ENCODE data around the gene SPECC1L. TPM values are rescaled to one million over a fixed set of nuclear protein-coding genes. Genes with fewer than 3 reads are reported as not detected.

Gene SPECC1L, protein sequence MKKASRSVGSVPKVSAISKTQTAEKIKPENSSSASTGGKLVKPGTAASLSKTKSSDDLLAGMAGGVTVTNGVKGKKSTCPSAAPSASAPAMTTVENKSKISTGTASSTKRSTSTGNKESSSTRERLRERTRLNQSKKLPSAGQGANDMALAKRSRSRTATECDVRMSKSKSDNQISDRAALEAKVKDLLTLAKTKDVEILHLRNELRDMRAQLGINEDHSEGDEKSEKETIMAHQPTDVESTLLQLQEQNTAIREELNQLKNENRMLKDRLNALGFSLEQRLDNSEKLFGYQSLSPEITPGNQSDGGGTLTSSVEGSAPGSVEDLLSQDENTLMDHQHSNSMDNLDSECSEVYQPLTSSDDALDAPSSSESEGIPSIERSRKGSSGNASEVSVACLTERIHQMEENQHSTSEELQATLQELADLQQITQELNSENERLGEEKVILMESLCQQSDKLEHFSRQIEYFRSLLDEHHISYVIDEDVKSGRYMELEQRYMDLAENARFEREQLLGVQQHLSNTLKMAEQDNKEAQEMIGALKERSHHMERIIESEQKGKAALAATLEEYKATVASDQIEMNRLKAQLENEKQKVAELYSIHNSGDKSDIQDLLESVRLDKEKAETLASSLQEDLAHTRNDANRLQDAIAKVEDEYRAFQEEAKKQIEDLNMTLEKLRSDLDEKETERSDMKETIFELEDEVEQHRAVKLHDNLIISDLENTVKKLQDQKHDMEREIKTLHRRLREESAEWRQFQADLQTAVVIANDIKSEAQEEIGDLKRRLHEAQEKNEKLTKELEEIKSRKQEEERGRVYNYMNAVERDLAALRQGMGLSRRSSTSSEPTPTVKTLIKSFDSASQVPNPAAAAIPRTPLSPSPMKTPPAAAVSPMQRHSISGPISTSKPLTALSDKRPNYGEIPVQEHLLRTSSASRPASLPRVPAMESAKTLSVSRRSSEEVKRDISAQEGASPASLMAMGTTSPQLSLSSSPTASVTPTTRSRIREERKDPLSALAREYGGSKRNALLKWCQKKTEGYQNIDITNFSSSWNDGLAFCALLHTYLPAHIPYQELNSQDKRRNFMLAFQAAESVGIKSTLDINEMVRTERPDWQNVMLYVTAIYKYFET
- total RNA-seq: 100 to 1,000 TPM in 1 of 4 donors, 10 to 100 TPM in 3; 18.2 to 114 (median 55.3) TPM

DNA sequence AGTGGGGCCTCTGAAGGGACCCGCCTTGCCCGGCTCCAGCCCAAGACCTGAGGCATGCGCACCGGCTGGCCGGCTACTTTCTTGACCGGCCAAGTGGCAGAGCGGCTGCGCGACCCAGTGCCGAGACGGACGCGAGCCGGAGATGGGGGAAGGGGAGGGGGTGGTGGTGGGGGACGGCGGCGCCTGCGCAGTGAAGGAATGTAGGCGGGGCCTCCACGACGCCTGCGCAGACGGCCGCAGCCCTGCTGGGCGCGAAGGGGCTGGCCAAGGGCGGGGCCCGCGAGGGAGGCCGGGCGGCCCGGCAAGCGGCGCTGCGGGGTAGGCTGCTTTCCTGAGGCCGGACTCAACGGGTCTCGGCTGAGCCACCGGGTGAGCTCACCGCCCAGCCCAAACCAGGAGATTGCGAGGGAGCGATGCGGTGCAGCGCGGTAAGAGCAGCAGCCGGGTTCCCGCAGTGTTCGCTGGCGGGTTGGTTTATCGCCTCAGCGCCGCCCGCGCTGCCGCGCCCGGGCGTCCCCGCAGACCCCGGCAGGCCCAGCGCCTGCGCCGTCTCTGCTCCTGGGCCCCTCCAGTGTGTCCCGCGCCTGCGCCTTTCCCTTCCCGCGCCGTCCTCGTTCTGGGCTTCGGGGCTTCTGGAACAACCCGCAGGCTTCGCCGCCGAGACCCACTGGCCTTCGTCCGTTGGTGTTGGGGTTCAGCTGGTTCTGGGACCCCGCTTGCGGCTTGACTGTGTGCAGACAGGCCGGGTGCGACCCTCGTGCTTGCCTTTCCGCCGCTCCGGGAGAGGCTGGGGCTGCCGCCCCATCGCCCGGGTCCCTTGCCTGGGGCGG is at the start of gene SPECC1L:
TSS of gene SPECC1L (plus strand) at position 276 of the 830 bp plus-strand sequence. CDS start 31,401 bp downstream, outside the sequence.
- Histone ChIP-seq H3K36me3 (no peaks in the 10 kb centered on the region), H3K4me3 (peak within 1 kb of the TSS; percentile 60 to 94), H3K27ac (peak within 1 kb of the TSS; percentile 89 to 95), H3K27me3 (no peaks in the 10 kb centered on the region), H3K4me1 (peaks cover 0 to 18% of the 10 kb centered on the region in 2 donors), H3K9me3 (no peaks in the 10 kb centered on the region)
- TF ChIP-seq, protein P1, sequence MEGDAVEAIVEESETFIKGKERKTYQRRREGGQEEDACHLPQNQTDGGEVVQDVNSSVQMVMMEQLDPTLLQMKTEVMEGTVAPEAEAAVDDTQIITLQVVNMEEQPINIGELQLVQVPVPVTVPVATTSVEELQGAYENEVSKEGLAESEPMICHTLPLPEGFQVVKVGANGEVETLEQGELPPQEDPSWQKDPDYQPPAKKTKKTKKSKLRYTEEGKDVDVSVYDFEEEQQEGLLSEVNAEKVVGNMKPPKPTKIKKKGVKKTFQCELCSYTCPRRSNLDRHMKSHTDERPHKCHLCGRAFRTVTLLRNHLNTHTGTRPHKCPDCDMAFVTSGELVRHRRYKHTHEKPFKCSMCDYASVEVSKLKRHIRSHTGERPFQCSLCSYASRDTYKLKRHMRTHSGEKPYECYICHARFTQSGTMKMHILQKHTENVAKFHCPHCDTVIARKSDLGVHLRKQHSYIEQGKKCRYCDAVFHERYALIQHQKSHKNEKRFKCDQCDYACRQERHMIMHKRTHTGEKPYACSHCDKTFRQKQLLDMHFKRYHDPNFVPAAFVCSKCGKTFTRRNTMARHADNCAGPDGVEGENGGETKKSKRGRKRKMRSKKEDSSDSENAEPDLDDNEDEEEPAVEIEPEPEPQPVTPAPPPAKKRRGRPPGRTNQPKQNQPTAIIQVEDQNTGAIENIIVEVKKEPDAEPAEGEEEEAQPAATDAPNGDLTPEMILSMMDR (IDR thresholded peaks at IDR 0.05): peak in 2 of 4 experiments; percentile 45 to 49
- TF ChIP-seq POLR2A (IDR thresholded peaks at IDR 0.05): peak; percentile 95 to 98
- intact Hi-C loops (cut with DNase I; ENCODE audit: low total_unique reads): no loop called here
- peak; percentile 93 to 95 for DNase-seq

DNA sequence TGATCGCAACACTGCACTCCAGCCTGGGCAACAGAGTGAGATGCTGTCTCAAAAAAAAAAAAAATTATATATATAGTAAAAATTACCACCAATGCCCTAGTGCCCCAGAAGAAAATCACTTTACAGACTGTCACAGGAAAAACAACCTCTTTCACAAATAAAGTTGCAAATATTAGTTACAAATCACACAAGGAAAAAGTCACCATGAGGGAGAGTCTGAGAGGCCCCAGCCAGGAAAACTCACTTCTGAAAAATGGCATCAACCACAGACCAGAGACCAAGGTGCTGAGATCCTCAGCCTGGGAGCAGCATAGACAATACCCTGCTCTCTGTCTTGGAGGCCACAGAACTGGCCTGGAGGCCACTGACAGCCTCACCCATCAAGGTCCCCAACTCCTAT is 46.2 kb upstream of the SPECC1L start:
- no peak overlapping the region for H3K4me3 ChIP-seq

DNA sequence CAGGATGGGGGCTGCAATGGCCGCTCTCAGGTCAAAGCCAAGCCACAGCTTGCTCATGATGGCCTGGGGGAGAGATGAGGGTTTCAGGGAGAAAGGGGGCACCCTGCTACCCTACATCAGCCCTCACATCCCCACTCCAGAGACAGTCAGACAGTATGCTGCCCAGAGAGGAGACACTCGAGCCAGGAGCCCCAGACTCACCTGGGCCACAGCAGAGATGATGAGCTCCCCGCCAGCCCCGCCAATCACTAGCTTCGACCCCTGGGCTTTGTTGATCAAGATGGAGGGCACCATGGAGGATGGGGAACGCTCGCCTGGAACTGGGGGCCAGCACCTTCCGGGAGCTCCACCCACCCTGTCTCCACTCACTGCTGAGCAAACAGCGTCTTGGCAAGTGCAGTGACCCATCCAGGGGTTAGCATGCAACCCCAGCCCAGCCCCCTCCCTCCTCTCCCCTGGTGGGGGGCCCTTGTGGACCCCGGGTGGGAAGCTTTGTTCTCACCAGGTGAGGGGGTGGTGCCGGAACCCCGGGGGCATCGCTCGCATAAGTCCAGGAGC is 45.5 kb upstream of the SPECC1L start:
- intact Hi-C loops (cut with DNase I; ENCODE audit: low total_unique reads): no loop called here
- TF ChIP-seq, protein P1 (IDR thresholded peaks at IDR 0.05): no peak
- TF ChIP-seq POLR2A (IDR thresholded peaks at IDR 0.05): no peak
- Histone ChIP-seq H3K27ac (no peak overlapping the region), H3K36me3 (no peaks in the 10 kb centered on the region), H3K9me3 (peaks cover 0 to 12% of the 10 kb centered on the region in 2 donors), H3K27me3 (no peaks in the 10 kb centered on the region), H3K4me3 (no peak overlapping the region), H3K4me1 (no peaks in the 10 kb centered on the region)
- DNase-seq: no peak

More for the DNA sequence above, 46.2 kb upstream of the SPECC1L start:
- TF ChIP-seq POLR2A (IDR thresholded peaks at IDR 0.05): no peak
- TF ChIP-seq, protein P1 (IDR thresholded peaks at IDR 0.05): no peak
- no peak overlapping the region for H3K27ac ChIP-seq
- intact Hi-C loops (cut with DNase I; ENCODE audit: low total_unique reads): no loop called here
- no peak for DNase-seq
- H3K9me3 ChIP-seq: peaks cover 0 to 12% of the 10 kb centered on the region in 2 donors
- no peaks in the 10 kb centered on the region for H3K36me3 ChIP-seq
- H3K4me1 ChIP-seq: no peaks in the 10 kb centered on the region
- no peaks in the 10 kb centered on the region for H3K27me3 ChIP-seq

DNA sequence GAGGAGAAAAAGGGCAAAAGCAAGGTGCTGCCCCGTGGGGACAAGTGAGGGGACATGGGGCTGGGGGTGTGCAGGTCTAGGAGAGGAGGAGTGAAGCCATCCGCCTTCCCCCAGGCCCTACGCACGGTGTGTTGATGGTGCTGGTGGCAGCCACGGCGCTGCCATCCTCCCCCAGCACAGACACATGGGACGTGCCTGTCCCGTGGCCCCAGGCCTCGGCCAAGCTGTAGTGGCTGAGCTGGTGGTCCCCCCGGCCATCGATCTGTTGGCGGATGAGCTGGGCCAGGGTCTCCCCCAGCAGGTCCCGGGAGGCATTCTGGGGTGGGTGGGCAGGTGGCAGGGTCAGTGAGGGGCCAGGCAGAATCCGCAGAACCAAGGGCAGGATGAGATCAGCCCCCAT is 44.7 kb upstream of the SPECC1L start:
- DNase-seq: no peak
- H3K9me3 ChIP-seq: peaks cover 0 to 12% of the 10 kb centered on the region in 2 donors
- TF ChIP-seq, protein P1 (IDR thresholded peaks at IDR 0.05): no peak
- TF ChIP-seq POLR2A (IDR thresholded peaks at IDR 0.05): no peak
- no peak overlapping the region for H3K27ac ChIP-seq
- no peak overlapping the region for H3K4me3 ChIP-seq
- H3K4me1 ChIP-seq: no peaks in the 10 kb centered on the region
- intact Hi-C loops (cut with DNase I; ENCODE audit: low total_unique reads): no loop called here
- no peaks in the 10 kb centered on the region for H3K36me3 ChIP-seq
- no peaks in the 10 kb centered on the region for H3K27me3 ChIP-seq

Measured in uterus (tissue), 4 donors.